ENCODE measurements around the gene SLC6A9. TPM values are rescaled to one million over a fixed set of nuclear protein-coding genes. Genes with fewer than 3 reads are reported as not detected.

SLC6A9 gene
- total RNA-seq, 1 donor from 2014 or later: 3.6 TPM

- DNase-seq: peak; percentile 97
Measured at GRCh38 chr1:43969746-43970466, 61.4 kb downstream of the SLC6A9 start, which contains the start of gene DPH2. Gene DPH2 (plus strand): TSS chr1:43970010. CDS start chr1:43970176, 166 bp downstream.

DNA sequence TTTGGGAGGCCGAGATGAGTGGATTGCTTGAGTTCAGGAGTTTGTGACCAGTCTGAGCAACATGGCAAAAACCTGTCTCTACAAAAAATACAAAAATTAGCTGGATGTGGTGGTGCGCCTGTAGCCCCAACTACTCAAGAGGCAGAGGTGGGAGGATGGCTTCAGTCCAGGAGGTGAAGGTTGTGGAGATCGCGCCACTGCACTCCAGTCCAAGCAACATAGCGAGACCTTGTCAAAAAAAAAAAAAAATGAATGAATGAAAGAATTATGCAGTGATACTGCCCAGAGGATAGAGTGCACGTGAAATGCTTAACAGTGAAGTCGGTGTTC lies 61.9 kb downstream of the SLC6A9 start:
- DNase-seq: no peak

- DNase-seq: no peak
Measured at GRCh38 chr1:43968348-43968948, 62.8 kb downstream of the SLC6A9 start.

GRCh38 chr1:43965316-43965715 lies 65.9 kb downstream of the SLC6A9 start:
- no peak for DNase-seq

GRCh38 chr1:43963890-43964289 lies 67.4 kb downstream of the SLC6A9 start:
- DNase-seq: no peak

DNA sequence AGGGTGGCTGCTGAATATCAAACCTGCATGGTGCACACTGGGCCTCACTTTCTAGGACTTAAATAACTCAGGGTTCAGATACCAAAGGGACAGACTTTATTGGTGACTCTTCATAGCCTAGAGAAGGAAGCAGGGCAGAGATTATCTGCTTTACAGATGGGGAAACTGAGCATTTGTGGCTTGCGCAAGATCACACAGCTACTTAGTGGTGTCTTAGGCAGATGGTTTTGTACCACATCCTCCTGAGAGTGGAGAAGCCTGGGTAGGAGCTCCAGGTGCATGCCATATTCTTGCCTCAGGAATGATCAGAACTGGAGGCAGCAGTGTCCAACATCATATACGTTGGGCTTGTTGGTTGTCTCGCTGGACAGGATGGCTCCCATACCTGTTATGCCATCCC lies 68.3 kb downstream of the SLC6A9 start:
- DNase-seq: no peak

- no peak for DNase-seq
Measured at GRCh38 chr1:43962324-43962723, 68.9 kb downstream of the SLC6A9 start.

- no peak for DNase-seq
Measured at GRCh38 chr1:43961692-43962091, 69.6 kb downstream of the SLC6A9 start.

DNA sequence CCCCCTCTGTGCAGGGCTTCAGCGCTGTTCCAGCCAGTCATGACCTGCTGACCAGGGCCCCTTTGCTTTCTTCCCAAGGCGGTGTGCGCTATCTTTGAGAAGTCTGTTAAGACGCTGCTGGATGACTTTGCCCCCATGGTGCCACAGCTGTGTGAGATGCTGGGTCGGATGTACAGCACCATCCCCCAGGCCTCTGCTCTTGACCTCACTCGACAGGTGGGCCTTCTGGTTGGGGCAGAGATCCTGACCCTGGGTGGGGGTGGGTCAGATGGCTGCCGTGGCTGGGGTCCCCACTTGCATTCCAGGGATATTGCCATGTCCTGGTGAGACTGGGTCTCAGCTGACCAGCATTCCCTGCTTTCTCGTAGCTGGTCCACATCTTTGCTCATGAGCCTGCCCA lies 70.5 kb downstream of the SLC6A9 start:
- no peak for DNase-seq

DNA sequence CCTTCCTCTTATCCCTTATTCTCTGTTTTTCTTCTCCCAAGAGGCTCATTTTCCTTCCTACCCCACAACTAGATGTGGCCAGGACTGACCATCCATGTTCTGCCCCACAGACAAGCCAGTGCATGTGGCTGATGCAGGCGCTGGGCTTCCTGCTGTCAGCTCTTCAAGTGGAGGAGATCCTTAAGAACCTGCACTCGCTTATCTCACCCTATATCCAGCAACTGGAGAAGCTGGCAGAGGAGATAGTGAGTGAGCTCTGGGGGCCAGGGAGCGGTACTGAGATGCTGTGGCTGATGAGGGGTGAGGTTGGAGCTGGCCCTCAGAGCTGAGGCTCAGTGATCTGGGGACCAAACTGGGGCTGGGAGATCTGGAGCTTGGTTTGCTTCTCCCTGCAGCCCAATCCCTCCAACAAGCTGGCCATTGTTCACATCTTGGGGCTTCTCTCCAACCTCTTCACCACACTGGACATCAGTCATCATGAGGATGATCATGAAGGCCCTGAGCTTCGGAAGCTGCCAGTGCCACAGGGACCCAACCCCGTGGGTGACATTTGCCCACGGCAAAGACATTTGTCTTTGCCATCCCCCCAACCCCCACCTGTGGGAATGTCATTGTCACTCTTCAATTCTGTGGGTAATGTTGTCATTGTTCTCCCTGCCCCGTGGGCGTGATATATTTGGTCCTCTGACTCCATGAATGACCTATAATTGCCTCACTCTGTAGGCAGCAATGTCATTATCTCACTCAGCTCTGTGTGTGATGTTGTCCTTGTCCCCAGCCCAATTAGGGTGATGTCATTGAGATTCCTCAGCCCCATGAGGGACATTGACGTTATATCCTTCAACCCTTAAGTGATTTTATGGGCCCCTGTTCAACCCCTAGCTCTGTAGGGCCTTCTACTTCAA lies 72.7 kb downstream of the SLC6A9 start:
- no peak for DNase-seq

- no peak for DNase-seq
Measured at GRCh38 chr1:43957407-43958040, 73.7 kb downstream of the SLC6A9 start.

DNA sequence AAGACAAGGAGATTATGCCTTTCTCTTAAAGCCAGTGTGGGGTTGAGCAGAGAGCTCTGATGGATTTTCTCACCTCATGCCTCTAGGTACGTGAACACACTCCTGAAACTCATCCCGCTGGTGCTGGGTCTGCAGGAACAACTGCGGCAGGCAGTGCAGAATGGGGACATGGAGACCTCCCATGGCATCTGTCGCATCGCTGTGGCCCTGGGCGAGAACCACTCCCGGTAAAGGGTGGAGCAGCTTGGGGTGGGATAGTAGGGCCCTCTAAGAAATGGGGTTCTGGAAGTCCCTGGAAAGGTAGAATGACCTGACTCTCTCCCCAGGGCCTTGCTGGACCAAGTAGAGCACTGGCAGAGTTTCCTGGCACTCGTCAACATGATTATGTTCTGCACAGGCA lies 75.0 kb downstream of the SLC6A9 start:
- no peak for DNase-seq

DNA sequence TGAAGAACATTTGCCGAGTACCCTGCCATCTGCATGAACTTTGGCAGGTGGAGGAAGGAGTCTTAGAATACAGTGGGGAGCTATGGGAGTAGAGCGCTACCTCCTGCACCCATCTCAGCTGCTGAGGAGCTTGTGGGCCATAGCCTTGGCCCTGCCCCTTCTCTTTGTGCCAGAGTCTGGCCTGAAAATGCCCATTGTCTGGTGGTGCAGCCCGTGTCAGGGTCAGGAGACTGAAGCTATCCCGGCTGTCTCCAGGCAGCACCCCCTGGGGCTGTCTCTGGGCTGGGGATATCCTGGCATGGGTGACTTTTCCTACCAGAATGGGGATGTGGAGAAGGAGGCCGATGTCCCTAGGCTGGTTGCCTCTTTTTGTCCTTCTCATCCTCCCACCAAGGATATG lies 77.2 kb downstream of the SLC6A9 start:
- DNase-seq: no peak

- DNase-seq: no peak
Measured at GRCh38 chr1:43953361-43953760, 77.9 kb downstream of the SLC6A9 start.

- DNase-seq: no peak
Measured at GRCh38 chr1:43952731-43953346, 78.4 kb downstream of the SLC6A9 start.

- DNase-seq: no peak
Measured at GRCh38 chr1:43951021-43951985, 80.0 kb downstream of the SLC6A9 start.

DNA sequence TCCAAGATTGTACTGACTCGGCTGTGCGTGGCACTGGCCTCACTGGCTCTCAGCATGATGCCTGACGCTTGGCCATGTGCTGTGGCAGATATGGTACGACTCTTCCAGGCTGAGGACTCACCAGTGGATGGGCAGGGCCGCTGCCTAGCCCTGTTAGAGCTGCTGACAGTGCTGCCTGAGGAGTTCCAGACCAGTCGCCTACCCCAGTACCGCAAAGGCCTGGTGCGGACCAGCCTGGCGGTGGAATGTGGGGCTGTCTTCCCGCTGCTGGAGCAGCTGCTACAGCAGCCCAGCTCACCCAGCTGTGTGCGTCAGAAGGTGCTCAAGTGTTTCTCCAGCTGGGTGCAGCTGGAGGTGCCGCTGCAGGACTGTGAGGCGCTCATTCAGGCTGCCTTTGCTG lies 81.6 kb downstream of the SLC6A9 start:
- DNase-seq: no peak

GRCh38 chr1:43947874-43948437 lies 83.3 kb downstream of the SLC6A9 start:
- DNase-seq: no peak

GRCh38 chr1:43947061-43947873 lies 84.0 kb downstream of the SLC6A9 start:
- no peak for DNase-seq
